Choroid plexus epithelial cell (primary cell): ENCODE results near the gene SGCE.

Experiments used
- DNase-seq: peaks from one replicate; pipeline ENCODE4 v3.0.0-alpha.2; 2010; ENCODE audit warnings: low read depth
- H3K4me3 ChIP-seq: 2 replicates; pipeline ENCODE4 v1.5.1; 2011; ENCODE audit warnings: low read depth, mild to moderate bottlenecking, control low read depth, low read length, moderate library complexity
- CTCF ChIP-seq: conservative IDR thresholded peaks from 2 replicates; pipeline ENCODE4 v1.5.1; 2011; ENCODE audit warnings: low read depth, mild to moderate bottlenecking, control low read depth, inconsistent platforms, low read length, moderate library complexity

The SGCE gene

DNA sequence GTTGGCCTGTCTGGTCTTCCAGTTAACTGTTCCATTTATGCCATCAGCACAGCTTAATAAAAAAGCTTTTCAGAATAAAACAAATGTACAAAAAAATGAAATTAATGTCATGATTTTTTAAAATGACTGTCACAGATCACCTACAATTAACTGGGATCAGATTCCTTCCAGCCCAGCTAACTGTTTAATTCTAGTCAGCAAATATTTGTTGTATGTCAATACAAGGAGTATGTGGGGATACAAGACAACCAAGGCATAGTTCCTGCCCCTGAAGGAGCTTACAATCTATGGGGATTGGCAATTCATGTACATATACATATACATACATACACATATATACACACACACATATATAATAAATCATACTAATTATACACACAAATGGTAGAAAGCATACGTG is 16.5 kb downstream of the SGCE start:
- no peak for DNase-seq
- TF ChIP-seq CTCF, result no peak
- H3K4me3 ChIP-seq, result no peak overlapping the region

- no peak for DNase-seq
- H3K4me3 ChIP-seq, result no peak overlapping the region
- no peak for TF ChIP-seq CTCF
These were observed 20.2 kb downstream of the SGCE start for GRCh38 chr7:94635687-94636086.

DNA sequence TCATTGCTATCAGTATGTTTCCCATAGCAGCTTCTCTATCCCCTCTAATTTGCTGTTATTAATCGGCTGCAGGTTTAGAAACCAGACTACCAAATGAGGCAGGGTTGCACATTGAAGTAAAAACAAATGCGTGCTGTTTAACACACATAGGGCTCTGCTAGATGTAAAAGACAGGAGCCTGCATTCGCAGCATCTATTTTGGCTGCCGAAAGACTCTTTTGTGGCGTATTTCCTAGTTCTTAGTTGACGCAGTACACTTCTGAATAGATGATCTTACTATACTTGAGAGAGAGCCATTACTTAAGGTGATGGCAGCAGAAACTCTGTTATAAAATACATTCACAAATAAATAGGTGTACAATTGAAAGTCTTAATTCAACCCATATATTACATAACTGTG is 21.4 kb downstream of the SGCE start:
- TF ChIP-seq CTCF, result no peak
- DNase-seq, result no peak
- H3K4me3 ChIP-seq, result no peak overlapping the region

DNA sequence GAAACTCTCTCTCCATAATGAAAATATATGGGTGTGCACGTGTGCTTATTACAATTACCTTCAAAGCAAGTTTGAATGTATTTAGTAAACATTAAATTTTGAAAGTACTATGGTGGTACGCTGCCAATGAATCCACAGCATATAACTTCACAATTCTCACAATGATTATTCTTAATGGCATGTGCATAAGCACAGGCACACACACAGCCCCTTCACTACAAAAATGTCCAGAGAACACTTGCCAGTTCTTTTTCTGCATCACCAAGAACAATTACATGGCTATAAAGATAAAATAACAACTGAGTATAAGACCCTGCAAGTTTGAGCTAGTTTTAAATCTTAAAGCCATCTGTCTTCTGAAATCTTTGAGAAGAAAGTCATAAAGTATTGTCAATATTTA is 22.2 kb downstream of the SGCE start:
- no peak for TF ChIP-seq CTCF
- no peak overlapping the region for H3K4me3 ChIP-seq
- no peak for DNase-seq

DNA sequence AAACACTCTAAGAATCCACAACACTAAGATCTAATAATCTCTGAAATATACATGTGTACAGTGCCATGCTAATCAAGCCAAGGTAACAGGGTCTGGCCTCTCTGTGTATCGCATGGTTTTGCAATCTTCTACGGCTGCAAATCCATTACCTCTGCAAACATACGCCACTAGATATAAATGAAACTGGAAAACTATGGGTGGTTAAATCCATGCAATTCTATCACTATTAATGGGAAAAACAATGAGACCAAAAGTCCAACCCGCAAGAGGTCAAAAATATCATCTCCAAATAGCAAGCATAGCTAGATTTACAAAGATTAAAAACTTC is 23.0 kb downstream of the SGCE start:
- TF ChIP-seq CTCF, result no peak
- DNase-seq, result no peak

DNA sequence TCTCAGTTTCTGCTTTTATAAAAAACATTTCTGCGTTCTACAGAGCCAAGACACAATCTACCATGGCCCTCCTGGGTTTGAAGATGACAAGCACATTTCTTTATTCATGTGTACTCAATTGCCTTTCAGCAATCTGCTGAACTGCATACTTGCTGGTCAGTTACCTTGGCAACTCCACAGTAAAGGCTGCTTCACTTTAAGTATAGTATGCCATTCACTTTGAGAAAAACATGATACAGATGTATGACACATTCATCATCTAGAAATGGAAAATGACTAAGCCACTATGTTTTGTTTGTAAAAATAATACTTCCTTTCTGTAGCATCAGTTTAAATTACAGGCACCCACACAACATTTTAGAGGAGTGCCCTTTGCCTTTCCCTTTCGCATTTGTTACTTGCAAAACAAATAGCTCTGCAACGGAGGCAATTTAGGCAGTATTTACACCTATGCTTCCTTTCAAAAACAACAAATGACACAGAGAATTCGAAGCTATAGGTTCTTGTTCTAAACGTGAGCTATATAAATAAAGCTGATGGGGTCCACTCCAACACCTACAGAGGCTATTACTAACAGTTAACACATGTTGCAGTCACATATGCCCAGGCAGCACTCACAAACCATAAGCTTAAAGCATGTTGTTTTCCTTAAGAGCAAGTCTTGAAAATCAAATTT is 23.5 kb downstream of the SGCE start:
- no peak for TF ChIP-seq CTCF
- H3K4me3 ChIP-seq, result no peak overlapping the region
- DNase-seq, result peak; percentile 96

More for the DNA sequence above, 23.0 kb downstream of the SGCE start:
- no peak overlapping the region for H3K4me3 ChIP-seq

DNA sequence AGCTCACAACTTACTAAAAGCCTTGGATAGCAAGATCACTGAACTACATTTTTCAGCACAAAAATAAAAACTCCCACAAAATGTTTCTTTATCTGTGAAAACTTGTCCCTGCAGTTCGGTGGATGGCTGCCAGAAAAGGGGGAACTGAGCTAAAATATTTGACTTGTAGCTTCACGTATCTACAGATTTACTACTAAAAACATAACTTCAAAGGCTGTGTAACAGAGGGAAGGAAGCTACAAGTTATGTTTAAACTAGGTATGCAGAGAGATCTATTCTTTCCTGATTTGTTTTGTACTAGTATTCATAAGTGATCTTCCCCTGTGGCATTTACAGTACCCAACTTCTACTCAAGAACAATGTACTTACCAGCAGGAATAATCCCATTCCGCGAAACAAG is 25.1 kb downstream of the SGCE start:
- DNase-seq, result peak; percentile 53
- TF ChIP-seq CTCF, result no peak
- no peak overlapping the region for H3K4me3 ChIP-seq
